Activated CD4-positive, alpha-beta T cell treated with anti-CD3 and anti-CD28 coated beads, Interleukin-2, amount 10 ng/mL, durations not matched to agents 24 days and 14 days (primary cell): Measurements from ENCODE around the gene SPRYD7. TPM values are rescaled to one million over a fixed set of nuclear protein-coding genes. Genes with fewer than 3 reads are reported as not detected.
"Not testable (repeated sequence)": the region's sequence is repeated elsewhere in the genome, so short reads cannot be mapped to it uniquely, and the experiment has no call there.

Experiments used
- DNase-seq: peaks from one replicate; pipeline ENCODE4 v3.0.0; 2022
- H3K27ac Mint-ChIP-seq: one replicate; pipeline ENCODE4 v1.8.0; 2022; ENCODE audit warnings: mild to moderate bottlenecking, mixed read lengths
- H3K27me3 Mint-ChIP-seq: one replicate; pipeline ENCODE4 v1.8.0; 2022; ENCODE audit warnings: mixed read lengths
- H3K36me3 Mint-ChIP-seq: one replicate; pipeline ENCODE4 v1.8.0; 2022; ENCODE audit warnings: low read depth, mild to moderate bottlenecking, mixed read lengths
- H3K4me1 Mint-ChIP-seq: one replicate; pipeline ENCODE4 v1.8.0; 2021; ENCODE audit warnings: mixed read lengths
- H3K4me3 Mint-ChIP-seq: one replicate; pipeline ENCODE4 v1.8.0; 2022; ENCODE audit warnings: mild to moderate bottlenecking, moderate library complexity, mixed read lengths
- H3K9me3 Mint-ChIP-seq: one replicate; pipeline ENCODE4 v1.8.0; 2021; ENCODE audit warnings: mixed read lengths
- intact Hi-C: fragments of 100-400 bp; cut with micrococcal nuclease; formaldehyde crosslinking; loops from one replicate; pipeline ENCODE4 v1.15.1; 2023
- total RNA-seq: library from RNA; stranded (reverse); gene quantifications from 2 replicates; pipeline ENCODE4 v1.2.3, GENCODE V29; 2022

SPRYD7 gene
- total RNA-seq, 1 donor from 2014 or later = 8.1 TPM

- Mint-ChIP-seq H3K4me1 (no peaks in the 10 kb centered on the region), H3K27me3 (peaks cover 8% of the 10 kb centered on the region), H3K36me3 (peaks cover 2% of the 10 kb centered on the region), H3K4me3 (no peak overlapping the region), H3K27ac (no peak overlapping the region), H3K9me3 (no peaks in the 10 kb centered on the region)
- intact Hi-C loops = no loop called here
- no peak for DNase-seq
These were observed 15.8 kb upstream of the SPRYD7 start for GRCh38 chr13:49951754-49952535.

DNA sequence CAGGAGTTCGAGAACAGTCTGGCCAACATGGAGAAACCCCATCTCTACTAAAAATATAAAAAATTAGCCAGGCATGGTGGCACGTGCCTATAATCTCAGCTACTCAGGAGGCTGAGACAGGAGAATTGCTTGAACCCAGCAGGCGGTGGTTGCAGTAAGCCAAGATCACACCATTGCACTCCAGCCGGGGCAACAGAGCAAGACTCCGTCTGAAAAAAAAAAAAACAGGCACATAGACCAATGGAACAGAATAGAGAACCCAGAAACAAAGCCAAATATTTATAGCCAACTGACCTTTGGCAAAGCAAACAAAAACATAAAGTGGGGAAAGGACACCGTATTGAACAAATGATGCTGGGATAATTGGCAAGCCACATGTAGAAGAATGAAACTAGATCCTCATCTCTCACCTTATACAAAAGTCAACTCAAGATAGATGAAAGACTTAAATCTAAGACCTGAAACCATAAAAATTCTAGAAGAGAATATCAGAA lies 12.7 kb upstream of the SPRYD7 start:
- H3K36me3 Mint-ChIP-seq, H3K9me3 Mint-ChIP-seq, H3K4me1 Mint-ChIP-seq, H3K27ac Mint-ChIP-seq, DNase-seq, H3K4me3 Mint-ChIP-seq, intact Hi-C loops: not testable (repeated sequence)
- H3K27me3 Mint-ChIP-seq = peaks cover 10% of the 10 kb centered on the region

DNA sequence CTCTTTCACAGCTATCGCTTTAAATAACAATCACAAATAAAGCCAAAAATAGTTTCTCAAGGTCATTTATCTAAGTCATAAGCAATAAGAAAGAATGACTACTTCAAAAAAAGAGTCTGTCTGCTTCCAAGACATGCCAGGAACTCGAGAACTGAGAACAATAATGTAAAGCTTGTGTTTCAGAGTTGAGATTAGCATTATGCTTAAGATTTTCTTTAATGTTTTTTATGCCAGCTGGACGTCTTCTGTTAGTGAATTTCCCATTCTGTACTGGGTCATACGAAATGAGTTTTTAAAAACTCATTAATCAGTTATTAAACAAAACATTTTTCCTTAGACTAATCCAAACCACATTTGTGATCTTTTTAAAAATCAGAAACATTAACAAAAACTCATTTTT lies 3.2 kb upstream of the SPRYD7 start:
- no peak for DNase-seq
- Mint-ChIP-seq H3K36me3 (no peaks in the 10 kb centered on the region), H3K4me1 (peaks cover 13% of the 10 kb centered on the region), H3K27me3 (peaks cover 17% of the 10 kb centered on the region), H3K9me3 (no peaks in the 10 kb centered on the region), H3K27ac (no peak overlapping the region), H3K4me3 (no peak overlapping the region)
- intact Hi-C loops = loop anchor here (5.0 to 10.0 kb wide), 4 partner anchors 143 to 1635 kb away; partner anchors contain the start of genes CAB39L, EBPL, RB1 and SETDB2

GRCh38 chr13:49938921-49939320 lies 2.8 kb upstream of the SPRYD7 start:
- Mint-ChIP-seq H3K9me3 (no peaks in the 10 kb centered on the region), H3K27ac (no peak overlapping the region), H3K36me3 (no peaks in the 10 kb centered on the region), H3K4me3 (no peak overlapping the region), H3K27me3 (peaks cover 17% of the 10 kb centered on the region), H3K4me1 (peaks cover 13% of the 10 kb centered on the region)
- no peak for DNase-seq
- intact Hi-C loops = loop anchor here (5.0 to 10.0 kb wide), 4 partner anchors 143 to 1634 kb away; partner anchors contain the start of genes CAB39L, EBPL, RB1 and SETDB2

DNA sequence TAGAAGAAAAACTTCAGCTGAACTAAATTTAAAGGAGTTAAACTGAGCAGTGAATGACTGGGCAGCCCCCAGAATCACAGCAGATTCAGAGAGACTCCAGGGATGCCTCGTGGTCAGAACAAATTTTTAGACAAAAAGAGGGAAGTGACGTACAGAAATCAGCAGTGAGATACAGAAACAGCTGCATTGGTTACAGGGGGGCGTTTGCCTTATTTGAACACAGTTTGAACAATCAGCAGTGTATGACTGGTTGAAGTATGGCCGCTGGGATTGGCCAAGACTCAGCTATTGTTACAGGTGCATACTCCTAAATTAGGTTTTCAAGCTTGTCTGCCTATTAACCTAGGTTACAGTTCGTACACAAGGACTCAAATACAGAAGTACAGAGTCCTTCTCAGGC lies 2.2 kb upstream of the SPRYD7 start:
- peaks cover 17% of the 10 kb centered on the region for H3K27me3 Mint-ChIP-seq
- no peak for DNase-seq
- H3K4me1 Mint-ChIP-seq = peaks cover 13% of the 10 kb centered on the region
- H3K36me3 Mint-ChIP-seq = no peaks in the 10 kb centered on the region
- no peak overlapping the region for H3K27ac Mint-ChIP-seq
- intact Hi-C loops = loop anchor here (5.0 to 10.0 kb wide), 4 partner anchors 144 to 1634 kb away; partner anchors contain the start of genes CAB39L, EBPL, RB1 and SETDB2
- H3K9me3 Mint-ChIP-seq = no peaks in the 10 kb centered on the region
- no peak overlapping the region for H3K4me3 Mint-ChIP-seq

GRCh38 chr13:49936968-49937273 lies 781 bp upstream of the SPRYD7 start:
- Mint-ChIP-seq H3K27me3 (peaks cover 19% of the 10 kb centered on the region), H3K9me3 (no peaks in the 10 kb centered on the region), H3K27ac (peak overlapping the region; percentile 15), H3K4me3 (peak overlapping the region; percentile 94), H3K4me1 (peaks cover 13% of the 10 kb centered on the region), H3K36me3 (no peaks in the 10 kb centered on the region)
- intact Hi-C loops = loop anchor here (1.0 to 10.0 kb wide), 8 partner anchors 60 to 1632 kb away; partner anchors contain the start of genes CAB39L, EBPL, KPNA3 and RB1
- no peak for DNase-seq

DNA sequence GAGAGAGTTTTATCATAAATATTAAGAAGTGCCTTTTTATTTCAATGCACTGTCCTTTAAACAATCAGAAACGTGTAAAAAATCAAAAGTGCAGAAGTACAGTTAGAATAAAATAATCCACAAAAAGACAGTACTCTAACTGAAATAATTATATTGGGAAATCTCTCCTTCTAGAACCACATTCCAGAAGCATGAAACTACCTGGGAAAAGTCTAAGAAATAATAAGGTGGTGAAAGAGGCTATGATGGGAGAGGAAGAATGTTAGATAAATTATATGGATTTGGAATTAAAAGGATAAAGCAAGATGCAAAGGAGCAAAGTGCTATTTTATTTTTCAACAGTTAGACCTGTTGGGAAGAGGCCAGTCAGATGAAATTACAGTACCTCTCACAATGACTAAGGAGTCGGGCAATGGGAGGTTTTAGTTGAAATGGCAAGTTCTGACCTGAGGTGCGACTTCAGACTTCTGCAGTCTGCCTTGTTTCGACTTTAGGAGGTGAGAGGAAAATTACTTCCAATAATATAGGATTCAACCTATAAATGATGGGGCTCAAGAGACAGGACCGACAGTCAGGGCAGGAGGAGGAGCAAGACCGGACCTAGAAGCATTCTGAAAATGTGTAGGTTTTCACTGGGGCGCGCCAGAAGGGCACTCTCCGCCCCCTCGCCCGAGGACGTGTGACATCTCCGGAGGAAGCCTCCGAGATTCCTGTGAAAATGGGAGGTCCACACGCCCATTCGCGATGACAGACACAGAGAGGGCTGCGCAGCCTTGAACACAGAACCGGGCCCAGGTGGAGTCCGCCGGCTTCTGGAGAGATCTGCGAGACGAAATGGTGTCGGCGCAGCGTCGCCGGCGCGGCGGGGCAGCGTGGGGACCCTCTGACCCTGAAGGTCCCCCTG lies 717 bp downstream of the SPRYD7 start:
- peaks cover 13% of the 10 kb centered on the region for H3K4me1 Mint-ChIP-seq
- no peaks in the 10 kb centered on the region for H3K36me3 Mint-ChIP-seq
- peak overlapping the region; percentile 81 for H3K27ac Mint-ChIP-seq
- H3K9me3 Mint-ChIP-seq = no peaks in the 10 kb centered on the region
- peak; percentile 79 for DNase-seq
- H3K27me3 Mint-ChIP-seq = peaks cover 14% of the 10 kb centered on the region
- peak overlapping the region; percentile 94 for H3K4me3 Mint-ChIP-seq
- intact Hi-C loops = loop anchor here (1.0 to 10.0 kb wide), 8 partner anchors 62 to 1631 kb away; partner anchors contain the start of genes CAB39L, EBPL, KPNA3 and RB1

DNA sequence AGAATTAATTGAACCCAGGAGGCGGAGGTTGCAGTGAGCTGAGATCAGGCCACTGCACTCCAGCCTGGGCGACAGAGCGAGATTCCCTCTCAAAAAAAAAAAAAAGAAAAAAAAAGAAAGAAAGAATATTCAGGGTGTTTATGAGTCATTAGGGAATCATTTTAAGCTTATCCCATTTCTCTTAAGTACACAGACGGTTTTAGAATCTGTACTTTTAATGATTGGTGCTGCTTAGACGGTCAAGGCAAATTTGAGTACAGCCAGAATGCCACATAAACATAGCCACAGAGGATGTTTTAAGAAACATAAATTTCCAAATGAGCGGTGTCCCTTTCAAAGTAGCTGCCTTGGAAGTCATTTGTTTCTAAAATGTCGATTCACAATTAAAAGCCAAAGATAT lies 2.6 kb downstream of the SPRYD7 start:
- no peak overlapping the region for H3K27ac Mint-ChIP-seq
- no peaks in the 10 kb centered on the region for H3K36me3 Mint-ChIP-seq
- H3K4me3 Mint-ChIP-seq = no peak overlapping the region
- no peak for DNase-seq
- peaks cover 14% of the 10 kb centered on the region for H3K27me3 Mint-ChIP-seq
- no peaks in the 10 kb centered on the region for H3K9me3 Mint-ChIP-seq
- peaks cover 13% of the 10 kb centered on the region for H3K4me1 Mint-ChIP-seq
- intact Hi-C loops = loop anchor here (10.0 kb wide), 1 partner anchor 1629 kb away; the partner anchor contains the start of gene RB1

GRCh38 chr13:49932868-49933267 lies 3.3 kb downstream of the SPRYD7 start:
- Mint-ChIP-seq H3K4me3 (no peak overlapping the region), H3K36me3 (no peaks in the 10 kb centered on the region), H3K27ac (no peak overlapping the region), H3K27me3 (peaks cover 11% of the 10 kb centered on the region), H3K9me3 (no peaks in the 10 kb centered on the region), H3K4me1 (peaks cover 13% of the 10 kb centered on the region)
- DNase-seq = no peak
- intact Hi-C loops = loop anchor here (10.0 kb wide), 1 partner anchor 1628 kb away; the partner anchor contains the start of gene RB1

DNA sequence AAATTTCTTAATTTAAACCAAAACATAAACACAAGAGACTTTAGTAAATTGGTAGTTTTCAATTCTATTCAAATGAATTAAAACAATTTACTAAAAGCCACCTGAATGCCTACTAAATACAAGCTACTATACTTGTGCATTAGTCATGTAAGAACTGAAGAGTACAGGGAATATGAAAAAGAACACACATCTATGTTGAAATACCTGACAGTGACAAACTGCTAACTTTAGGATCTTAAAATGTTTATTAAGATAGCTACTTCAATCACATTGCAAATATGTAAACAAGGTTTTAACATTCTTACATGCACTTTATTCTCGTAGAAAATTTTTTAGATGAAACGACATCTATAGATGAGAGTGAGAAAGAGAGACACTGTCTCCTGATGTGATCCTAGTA lies 4.1 kb downstream of the SPRYD7 start:
- Mint-ChIP-seq H3K4me1 (peaks cover 12% of the 10 kb centered on the region), H3K4me3 (no peak overlapping the region), H3K9me3 (no peaks in the 10 kb centered on the region), H3K36me3 (no peaks in the 10 kb centered on the region), H3K27me3 (peaks cover 11% of the 10 kb centered on the region), H3K27ac (no peak overlapping the region)
- DNase-seq = no peak
- intact Hi-C loops = loop anchor here (10.0 kb wide), 1 partner anchor 1627 kb away; the partner anchor contains the start of gene RB1

DNA sequence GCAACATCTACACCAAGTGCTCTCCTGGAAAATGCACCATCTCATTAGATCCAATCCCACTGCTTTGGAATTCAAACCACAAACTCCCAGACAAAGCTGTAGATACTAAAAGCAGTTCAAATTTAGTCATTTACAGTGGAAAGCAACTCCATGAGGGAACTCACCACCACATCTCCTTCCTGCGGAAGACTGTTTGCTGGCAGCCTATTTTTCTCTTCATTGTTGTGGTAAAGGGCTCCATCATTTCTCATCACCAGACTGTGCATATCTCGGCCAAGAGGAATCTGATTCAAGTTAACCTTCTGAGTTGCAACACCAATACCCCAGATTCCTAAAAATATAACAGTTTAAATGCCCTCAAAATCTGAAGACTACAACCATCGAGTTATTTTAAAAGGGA lies 8.4 kb downstream of the SPRYD7 start:
- Mint-ChIP-seq H3K36me3 (peaks cover 5% of the 10 kb centered on the region), H3K4me3 (no peak overlapping the region), H3K27ac (no peak overlapping the region), H3K9me3 (no peaks in the 10 kb centered on the region), H3K4me1 (no peaks in the 10 kb centered on the region), H3K27me3 (no peaks in the 10 kb centered on the region)
- DNase-seq = no peak
- intact Hi-C loops = no loop called here

GRCh38 chr13:49925881-49926418 lies 10.2 kb downstream of the SPRYD7 start:
- H3K27ac Mint-ChIP-seq = no peak overlapping the region
- peaks cover 6% of the 10 kb centered on the region for H3K9me3 Mint-ChIP-seq
- no peak for DNase-seq
- no peaks in the 10 kb centered on the region for H3K4me1 Mint-ChIP-seq
- H3K27me3 Mint-ChIP-seq = no peaks in the 10 kb centered on the region
- peaks cover 15% of the 10 kb centered on the region for H3K36me3 Mint-ChIP-seq
- no peak overlapping the region for H3K4me3 Mint-ChIP-seq
- intact Hi-C loops = no loop called here

DNA sequence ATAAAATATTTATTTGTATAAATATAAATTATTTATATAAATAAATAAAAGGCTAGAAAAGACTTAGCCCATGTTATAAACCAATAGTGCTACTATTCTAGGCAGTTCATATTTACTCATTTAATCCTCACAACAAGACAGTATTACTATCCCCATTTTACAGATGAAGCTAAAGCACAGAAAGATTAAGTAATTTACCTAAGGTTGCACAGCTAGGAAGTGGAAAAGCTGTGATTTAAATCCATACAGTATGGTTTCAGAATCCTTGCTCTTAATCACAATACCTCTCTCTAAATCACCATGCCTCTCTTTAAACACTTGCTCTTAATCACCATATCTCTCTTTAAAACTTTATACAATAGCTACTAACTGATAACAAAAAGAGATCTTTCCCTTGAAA lies 13.8 kb downstream of the SPRYD7 start:
- DNase-seq = no peak
- H3K27ac Mint-ChIP-seq = no peak overlapping the region
- no peak overlapping the region for H3K4me3 Mint-ChIP-seq
- peaks cover 23% of the 10 kb centered on the region for H3K36me3 Mint-ChIP-seq
- no peaks in the 10 kb centered on the region for H3K4me1 Mint-ChIP-seq
- intact Hi-C loops = no loop called here
- no peaks in the 10 kb centered on the region for H3K27me3 Mint-ChIP-seq
- H3K9me3 Mint-ChIP-seq = peaks cover 6% of the 10 kb centered on the region
